ENCODE measurements around the gene PRKAA2. TPM values are rescaled to one million over a fixed set of nuclear protein-coding genes. Genes with fewer than 3 reads are reported as not detected.

The PRKAA2 gene
- total RNA-seq, 1 donor from 2014 or later, result 2.4 TPM

GRCh38 chr1:56626546-56626945 is 18.6 kb upstream of the PRKAA2 start:
- TF ChIP-seq CTCF (IDR thresholded peaks at IDR 0.05; ENCODE audit: unreplicated experiment), result no peak
- no peak overlapping the region for H3K27ac Mint-ChIP-seq (ENCODE audit: unreplicated experiment)
- no peaks in the 10 kb centered on the region for H3K9me3 Mint-ChIP-seq (ENCODE audit: unreplicated experiment)
- no peak for DNase-seq (ENCODE audit: low spot score)
- no peaks in the 10 kb centered on the region for H3K4me1 Mint-ChIP-seq (ENCODE audit: unreplicated experiment)
- no peaks in the 10 kb centered on the region for H3K36me3 Mint-ChIP-seq (ENCODE audit: low read depth, unreplicated experiment)
- H3K4me3 Mint-ChIP-seq (ENCODE audit: unreplicated experiment), result no peak overlapping the region
- no peaks in the 10 kb centered on the region for H3K27me3 Mint-ChIP-seq (ENCODE audit: unreplicated experiment)

GRCh38 chr1:56627019-56627635 is 18.0 kb upstream of the PRKAA2 start:
- H3K27me3 Mint-ChIP-seq (ENCODE audit: unreplicated experiment), result no peaks in the 10 kb centered on the region
- no peaks in the 10 kb centered on the region for H3K36me3 Mint-ChIP-seq (ENCODE audit: low read depth, unreplicated experiment)
- DNase-seq (ENCODE audit: low spot score), result no peak
- TF ChIP-seq CTCF (IDR thresholded peaks at IDR 0.05; ENCODE audit: unreplicated experiment), result no peak
- no peaks in the 10 kb centered on the region for H3K4me1 Mint-ChIP-seq (ENCODE audit: unreplicated experiment)
- H3K9me3 Mint-ChIP-seq (ENCODE audit: unreplicated experiment), result no peaks in the 10 kb centered on the region
- H3K27ac Mint-ChIP-seq (ENCODE audit: unreplicated experiment), result no peak overlapping the region
- H3K4me3 Mint-ChIP-seq (ENCODE audit: unreplicated experiment), result no peak overlapping the region

GRCh38 chr1:56627636-56628039 is 17.5 kb upstream of the PRKAA2 start:
- Mint-ChIP-seq H3K27ac (ENCODE audit: unreplicated experiment) (no peak overlapping the region), H3K27me3 (ENCODE audit: unreplicated experiment) (no peaks in the 10 kb centered on the region), H3K4me3 (ENCODE audit: unreplicated experiment) (no peak overlapping the region), H3K4me1 (ENCODE audit: unreplicated experiment) (no peaks in the 10 kb centered on the region), H3K9me3 (ENCODE audit: unreplicated experiment) (no peaks in the 10 kb centered on the region), H3K36me3 (ENCODE audit: low read depth, unreplicated experiment) (no peaks in the 10 kb centered on the region)
- no peak for TF ChIP-seq CTCF (IDR thresholded peaks at IDR 0.05; ENCODE audit: unreplicated experiment)
- no peak for DNase-seq (ENCODE audit: low spot score)

- H3K27ac Mint-ChIP-seq (ENCODE audit: unreplicated experiment), result no peak overlapping the region
- H3K4me3 Mint-ChIP-seq (ENCODE audit: unreplicated experiment), result no peak overlapping the region
- TF ChIP-seq CTCF (IDR thresholded peaks at IDR 0.05; ENCODE audit: unreplicated experiment), result no peak
- H3K27me3 Mint-ChIP-seq (ENCODE audit: unreplicated experiment), result no peaks in the 10 kb centered on the region
- no peaks in the 10 kb centered on the region for H3K9me3 Mint-ChIP-seq (ENCODE audit: unreplicated experiment)
- DNase-seq (ENCODE audit: low spot score), result no peak
- H3K36me3 Mint-ChIP-seq (ENCODE audit: low read depth, unreplicated experiment), result no peaks in the 10 kb centered on the region
- no peaks in the 10 kb centered on the region for H3K4me1 Mint-ChIP-seq (ENCODE audit: unreplicated experiment)
Measured at GRCh38 chr1:56630786-56631185, 14.3 kb upstream of the PRKAA2 start.

GRCh38 chr1:56631901-56632300 is 13.2 kb upstream of the PRKAA2 start:
- Mint-ChIP-seq H3K9me3 (ENCODE audit: unreplicated experiment) (no peaks in the 10 kb centered on the region), H3K27ac (ENCODE audit: unreplicated experiment) (no peak overlapping the region), H3K36me3 (ENCODE audit: low read depth, unreplicated experiment) (no peaks in the 10 kb centered on the region), H3K4me1 (ENCODE audit: unreplicated experiment) (no peaks in the 10 kb centered on the region), H3K27me3 (ENCODE audit: unreplicated experiment) (no peaks in the 10 kb centered on the region), H3K4me3 (ENCODE audit: unreplicated experiment) (no peak overlapping the region)
- TF ChIP-seq CTCF (IDR thresholded peaks at IDR 0.05; ENCODE audit: unreplicated experiment), result no peak
- DNase-seq (ENCODE audit: low spot score), result no peak
